Lower leg skin (tissue), 4 donors: ENCODE measurements around the gene ORM2. TPM values are rescaled to one million over a fixed set of nuclear protein-coding genes. Genes with fewer than 3 reads are reported as not detected.

ENCODE experiments used
- DNase-seq, 2 donors: peaks; one replicate each; pipeline ENCODE4 v3.0.0-alpha.2; 2019; ENCODE audit warnings: low spot score in 2 of 2
- H3K4me3 ChIP-seq: fragments of 200-600 bp; sonication (generic); 2 replicates; pipeline ENCODE4 v1.5.1; 2017; ENCODE audit warnings: mild to moderate bottlenecking, low read depth; ENCODE audit not compliant: poor library complexity, severe bottlenecking
- CTCF ChIP-seq, 3 donors: fragments of 450-650 bp; IDR thresholded peaks; one replicate each; pipeline ENCODE4 v1.5.1; 2016; ENCODE audit warnings: antibody characterized with exemption in 3 of 3, mild to moderate bottlenecking in 3 of 3, moderate library complexity in 2 of 3
- POLR2A ChIP-seq, 2 donors: fragments of 450-650 bp; IDR thresholded peaks; one replicate each; pipeline ENCODE4 v1.6.1; 2016 to 2017; ENCODE audit warnings: antibody characterized with exemption in 2 of 2, mild to moderate bottlenecking in 1 of 2, moderate library complexity in 1 of 2
- WGBS, 2 donors: methylation state at CpG; one replicate each; pipeline ENCODE4 v1.1.5; 2018; 5-methylcytosine and 5-hydroxymethylcytosine counted together
- intact Hi-C: fragments of 100-400 bp; cut with DNase I; formaldehyde crosslinking; loops from one replicate; pipeline ENCODE4 v1.15.0; 2023; ENCODE audit warnings: low total_unique reads
- total RNA-seq, 4 donors: library from RNA; depleted of rRNA; stranded (reverse); fragments of >200 nt; gene quantifications; one replicate each; pipeline ENCODE4 v1.1.0, GENCODE V29; 2016

Gene ORM2
- total RNA-seq, 4 donors from 2014 or later, result not detected

DNA sequence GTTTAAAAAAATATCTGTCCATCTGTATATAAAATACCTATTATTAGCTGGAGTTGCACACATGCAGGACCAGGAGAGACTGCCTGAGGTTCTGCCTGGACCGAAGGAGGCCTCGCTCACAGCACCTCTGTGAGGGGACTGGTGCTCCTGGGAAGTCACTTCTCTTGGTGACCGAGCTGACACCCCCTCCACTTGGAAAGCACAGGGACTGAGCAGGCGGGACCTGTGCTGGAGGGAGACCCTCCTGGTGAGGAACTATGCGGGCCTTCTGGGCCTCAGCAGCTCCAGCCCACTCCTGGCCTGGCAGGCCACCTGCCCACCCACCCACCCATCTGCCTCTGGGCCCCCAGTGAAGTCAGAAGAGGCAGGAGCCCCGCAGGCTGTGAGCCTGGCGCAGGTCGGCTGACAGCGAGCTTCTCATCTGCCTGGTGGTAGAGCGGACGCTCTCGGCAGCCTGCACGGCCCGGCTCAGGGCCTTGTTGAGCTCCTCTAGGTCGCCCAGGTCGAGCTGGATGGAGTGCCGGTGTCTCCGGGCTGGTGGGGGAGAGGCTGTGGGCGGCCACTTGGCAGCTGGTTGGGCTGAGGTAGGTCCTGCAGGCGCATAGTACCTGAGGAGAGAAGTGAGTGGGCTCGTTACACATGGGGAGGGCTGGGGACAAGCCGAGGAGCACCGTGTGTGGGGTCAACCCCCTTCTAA lies 7.2 kb downstream of the ORM2 start:
- intact Hi-C loops, result no loop called here
- H3K4me3 ChIP-seq, result no peak overlapping the region
- WGBS, 2 donors, result 91 to 95% methylated on average over 15 to 18 of the region's 23 CpGs
- no peak for DNase-seq
- TF ChIP-seq CTCF (IDR thresholded peaks at IDR 0.05), result no peak
- TF ChIP-seq POLR2A (IDR thresholded peaks at IDR 0.05), result no peak

- intact Hi-C loops, result no loop called here
- TF ChIP-seq POLR2A (IDR thresholded peaks at IDR 0.05) (no peak), CTCF (IDR thresholded peaks at IDR 0.05) (no peak)
- no peak overlapping the region for H3K4me3 ChIP-seq
- DNase-seq, result no peak
- WGBS, 2 donors, result 87 to 100% methylated on average over 2 of the region's 2 CpGs
Observed at GRCh38 chr9:114338187-114338586, 8.5 kb downstream of the ORM2 start.

- no peak for TF ChIP-seq CTCF (IDR thresholded peaks at IDR 0.05)
- TF ChIP-seq POLR2A (IDR thresholded peaks at IDR 0.05), result no peak
- no peak for DNase-seq
- intact Hi-C loops, result no loop called here
- WGBS, 2 donors, result 88 to 90% methylated on average over 16 of the region's 16 CpGs
- no peak overlapping the region for H3K4me3 ChIP-seq
Observed at GRCh38 chr9:114339130-114339908, 9.7 kb downstream of the ORM2 start.

- no peak for TF ChIP-seq POLR2A (IDR thresholded peaks at IDR 0.05)
- intact Hi-C loops, result no loop called here
- no peak overlapping the region for H3K4me3 ChIP-seq
- 89 to 91% methylated on average over 12 of the region's 12 CpGs for WGBS, 2 donors
- no peak for DNase-seq
Observed at GRCh38 chr9:114341152-114341830, 11.6 kb downstream of the ORM2 start.

- DNase-seq, result no peak
- intact Hi-C loops, result no loop called here
- no peak for TF ChIP-seq POLR2A (IDR thresholded peaks at IDR 0.05)
- TF ChIP-seq CTCF (IDR thresholded peaks at IDR 0.05), result no peak
- WGBS, 2 donors, result 85 to 95% methylated on average over 4 of the region's 4 CpGs
- no peak overlapping the region for H3K4me3 ChIP-seq
Observed at GRCh38 chr9:114341991-114342390, 12.3 kb downstream of the ORM2 start.
